ENCODE data around the gene SEMA3B.
"Not testable (repeated sequence)": the region's sequence is repeated elsewhere in the genome, so short reads cannot be mapped to it uniquely, and the experiment has no call there.

SEMA3B gene

GRCh38 chr3:50272911-50273688 is 4.2 kb downstream of the SEMA3B start:
- DNase-seq (ENCODE audit: low spot score), result peak; percentile 91

- no peak for DNase-seq (ENCODE audit: low spot score)
Observed at GRCh38 chr3:50273689-50274065, 4.7 kb downstream of the SEMA3B start.

GRCh38 chr3:50274371-50275104 is 5.6 kb downstream of the SEMA3B start:
- no peak for DNase-seq (ENCODE audit: low spot score)

- no peak for DNase-seq (ENCODE audit: low spot score)
Observed at GRCh38 chr3:50275141-50275995, 6.4 kb downstream of the SEMA3B start.

- DNase-seq (ENCODE audit: low spot score), result no peak
Observed at GRCh38 chr3:50275996-50276761, 7.2 kb downstream of the SEMA3B start.

- DNase-seq (ENCODE audit: low spot score), result no peak
Observed at GRCh38 chr3:50276762-50277101, 7.8 kb downstream of the SEMA3B start.

GRCh38 chr3:50278123-50278879 is 9.4 kb downstream of the SEMA3B start:
- DNase-seq (ENCODE audit: low spot score), result peak; percentile 70

- DNase-seq (ENCODE audit: low spot score), result no peak
Observed at GRCh38 chr3:50278880-50279224, 9.9 kb downstream of the SEMA3B start, which contains the start of gene LSMEM2. LSMEM2 (plus strand) TSS chr3:50279087; CDS start chr3:50279114, 27 bp downstream.

GRCh38 chr3:50279255-50280016 is 10.5 kb downstream of the SEMA3B start:
- no peak for DNase-seq (ENCODE audit: low spot score)

- not testable (repeated sequence) for DNase-seq (ENCODE audit: low spot score)
Observed at GRCh38 chr3:50284121-50284520, 15.2 kb downstream of the SEMA3B start.

- DNase-seq (ENCODE audit: low spot score), result no peak
Observed at GRCh38 chr3:50286322-50287227, 17.6 kb downstream of the SEMA3B start.

GRCh38 chr3:50287262-50287661 is 18.3 kb downstream of the SEMA3B start:
- DNase-seq (ENCODE audit: low spot score), result no peak

- DNase-seq (ENCODE audit: low spot score), result no peak
Observed at GRCh38 chr3:50288387-50289007, 19.6 kb downstream of the SEMA3B start.

GRCh38 chr3:50289130-50289529 is 20.2 kb downstream of the SEMA3B start:
- no peak for DNase-seq (ENCODE audit: low spot score)

- DNase-seq (ENCODE audit: low spot score), result no peak
Observed at GRCh38 chr3:50290161-50290641, 21.3 kb downstream of the SEMA3B start.

GRCh38 chr3:50292159-50293078 is 23.5 kb downstream of the SEMA3B start, which contains the start of gene IFRD2:
IFRD2 (minus strand) TSS chr3:50292429; CDS start chr3:50292274, 155 bp downstream.
- peak; percentile 99 for DNase-seq (ENCODE audit: low spot score)

- no peak for DNase-seq (ENCODE audit: low spot score)
Observed at GRCh38 chr3:50293079-50293801, 24.3 kb downstream of the SEMA3B start.
